A549 (cell line): ENCODE data around the gene PLXNC1. TPM values are rescaled to one million over a fixed set of nuclear protein-coding genes. Genes with fewer than 3 reads are reported as not detected.

Experiments
- ATAC-seq, 2 experiments: fragments of 200-7000 bp in 1 of 2; fragments of >200 bp in 1 of 2; cut with Nextera tagmentation in 1 of 2; cut with Tn5 transposase in 1 of 2; 3 replicates each; pipeline versions ENCODE4 v1.8.0 to v1.9.1; 2018 to 2020; ENCODE audit warnings: mild to moderate bottlenecking in 1 of 2, moderate library complexity in 1 of 2
- CTCF ChIA-PET: fragments of 300-600 bp; sonication (Branson Sonifier 250); formaldehyde crosslinking; extraction: SDS; loops from one replicate; lab custom pipeline; 2021; ENCODE audit warnings: antibody characterized with exemption, inconsistent platforms; lab: Yijun Ruan, JAX
- POLR2A ChIA-PET: fragments of 350-600 bp; formaldehyde crosslinking; extraction: SDS; loops from one replicate; lab custom pipeline; 2021; ENCODE audit warnings: antibody characterized with exemption, inconsistent platforms; lab: Yijun Ruan, JAX
- DNase-seq, 2 experiments: peaks; one replicate each; pipeline versions ENCODE4 v3.0.0 to v3.0.0-alpha.2; 2011 to 2016; ENCODE audit warnings: low read depth in 1 of 2, low spot score in 1 of 2
- FAIRE-seq: peaks from 2 replicates; lab custom pipeline; 2011; peaks lifted over from hg19 to GRCh38; lab: Jason Lieb, UNC
- H3K27ac ChIP-seq, 2 experiments: fragments of >200 bp; sonication (Bioruptor Twin); formaldehyde crosslinking; 3 replicates each; pipeline ENCODE4 v1.5.1; 2016 to 2017
- H3K4me1 ChIP-seq: fragments of >200 bp; sonication (Bioruptor Twin); formaldehyde crosslinking; 3 replicates; pipeline ENCODE4 v1.6.1; 2016
- H3K4me2 ChIP-seq: fragments of >200 bp; sonication (Bioruptor Twin); formaldehyde crosslinking; 3 replicates; pipeline ENCODE4 v1.6.1; 2016
- H3K4me3 ChIP-seq: fragments of >200 bp; sonication (Bioruptor Twin); formaldehyde crosslinking; 3 replicates; pipeline ENCODE4 v1.5.1; 2016
- H3K9me3 ChIP-seq: fragments of >200 bp; sonication (Bioruptor Twin); formaldehyde crosslinking; 3 replicates; pipeline ENCODE4 v1.6.1; 2016
- CBX8 ChIP-seq: fragments of 200-600 bp; sonication (generic); IDR thresholded peaks from 2 replicates; pipeline ENCODE4 v1.6.1; 2016
- CHD4 ChIP-seq: fragments of 200-600 bp; sonication (generic); IDR thresholded peaks from 2 replicates; pipeline ENCODE4 v1.6.1; 2016; ENCODE audit warnings: antibody characterized with exemption, mild to moderate bottlenecking, borderline replicate concordance
- CTCF ChIP-seq: fragments of >200 bp; sonication (Bioruptor Twin); formaldehyde crosslinking; IDR thresholded peaks from 3 replicates; pipeline ENCODE4 v1.5.1; 2016
- E2F6 ChIP-seq: IDR thresholded peaks from 2 replicates; pipeline ENCODE4 v1.6.1; 2012; ENCODE audit warnings: low read depth, borderline replicate concordance
- EHF ChIP-seq: fragments of 250-450 bp; sonication (Bioruptor Pico); IDR thresholded peaks from 2 replicates; pipeline ENCODE4 v1.5.0; 2020; ENCODE audit warnings: mild to moderate bottlenecking
- EHMT2 ChIP-seq: fragments of 200-600 bp; sonication (generic); IDR thresholded peaks from 2 replicates; pipeline ENCODE4 v1.6.1; 2016; ENCODE audit warnings: antibody characterized with exemption, low read depth, mild to moderate bottlenecking, moderate library complexity
- ELK1 ChIP-seq: fragments of 150-350 bp; IDR thresholded peaks from 2 replicates; pipeline ENCODE4 v1.6.1; 2014; ENCODE audit warnings: low read depth, mild to moderate bottlenecking, low read length
- FOSB ChIP-seq: fragments of 250-450 bp; sonication (Bioruptor Pico); IDR thresholded peaks from 2 replicates; pipeline ENCODE4 v1.5.0; 2020; ENCODE audit warnings: mild to moderate bottlenecking, moderate library complexity
- GATA3 ChIP-seq: IDR thresholded peaks from 2 replicates; pipeline ENCODE4 v1.6.1; 2012; ENCODE audit warnings: borderline replicate concordance
- HEYL ChIP-seq: fragments of 250-450 bp; sonication (Bioruptor Pico); IDR thresholded peaks from 2 replicates; pipeline ENCODE4 v1.8.0; 2021; ENCODE audit warnings: mild to moderate bottlenecking, moderate library complexity
- HOXB13 ChIP-seq: fragments of 250-450 bp; sonication (Bioruptor Pico); IDR thresholded peaks from 2 replicates; pipeline ENCODE4 v1.5.0; 2020; ENCODE audit warnings: low read depth, mild to moderate bottlenecking, moderate library complexity
- HOXB5 ChIP-seq: fragments of 250-450 bp; sonication (Bioruptor Pico); IDR thresholded peaks from 2 replicates; pipeline ENCODE4 v1.5.0; 2020; ENCODE audit warnings: mild to moderate bottlenecking, moderate library complexity
- JUN ChIP-seq, 2 experiments: fragments of >200 bp; sonication (Bioruptor Twin); formaldehyde crosslinking; IDR thresholded peaks; 2 replicates in 1 of 2; 3 replicates in 1 of 2; pipeline ENCODE4 v1.6.1; 2016 to 2017
- KDM1A ChIP-seq: fragments of 200-600 bp; sonication (generic); IDR thresholded peaks from 2 replicates; pipeline ENCODE4 v1.6.1; 2016; ENCODE audit warnings: low read depth, mild to moderate bottlenecking
- KDM5A ChIP-seq: fragments of 200-600 bp; sonication (generic); IDR thresholded peaks from 2 replicates; pipeline ENCODE4 v1.6.1; 2016; ENCODE audit warnings: antibody characterized with exemption, mild to moderate bottlenecking
- MAX ChIP-seq: IDR thresholded peaks from 2 replicates; pipeline ENCODE4 v1.6.1; 2012
- MAZ ChIP-seq: fragments of 150-350 bp; IDR thresholded peaks from 2 replicates; pipeline ENCODE4 v1.6.1; 2014; ENCODE audit warnings: antibody characterized with exemption, low read depth, low read length, borderline replicate concordance
- MYC ChIP-seq: IDR thresholded peaks from 2 replicates; pipeline ENCODE4 v1.6.1; 2012; ENCODE audit warnings: mild to moderate bottlenecking, inconsistent platforms, low read length, improper control_type of control experiment, borderline replicate concordance
- PBX3 ChIP-seq: IDR thresholded peaks from 2 replicates; pipeline ENCODE4 v1.6.1; 2012
- POLR2A ChIP-seq: IDR thresholded peaks from 2 replicates; pipeline ENCODE4 v1.6.1; 2012; ENCODE audit warnings: mild to moderate bottlenecking, low read length
- RAD21 ChIP-seq, 2 experiments: fragments of >200 bp in 1 of 2; sonication (Bioruptor Twin) in 1 of 2; formaldehyde crosslinking in 1 of 2; IDR thresholded peaks in 1 of 2; conservative IDR thresholded peaks in 1 of 2; 2 replicates in 1 of 2; 3 replicates in 1 of 2; pipeline ENCODE4 v1.6.1; 2012 to 2018; ENCODE audit warnings: inconsistent platforms in 1 of 2
- RFX5 ChIP-seq: fragments of 450-650 bp; IDR thresholded peaks from 2 replicates; pipeline ENCODE4 v1.7.1; 2014; ENCODE audit warnings: antibody characterized with exemption, mild to moderate bottlenecking, moderate library complexity
- SMC3 ChIP-seq: fragments of >200 bp; sonication (Bioruptor Twin); formaldehyde crosslinking; IDR thresholded peaks from 3 replicates; pipeline ENCODE4 v1.6.1; 2018; ENCODE audit warnings: inconsistent platforms
- SREBF2 ChIP-seq: fragments of 450-650 bp; IDR thresholded peaks from 2 replicates; pipeline ENCODE4 v1.6.1; 2014; ENCODE audit warnings: mild to moderate bottlenecking, moderate library complexity
- TP53 ChIP-seq: fragments of 250-450 bp; sonication (Bioruptor Pico); IDR thresholded peaks from 2 replicates; pipeline ENCODE4 v1.5.0; 2021; ENCODE audit warnings: mild to moderate bottlenecking, moderate library complexity
- ZC3H11A ChIP-seq: fragments of 450-650 bp; IDR thresholded peaks from 2 replicates; pipeline ENCODE4 v1.6.1; 2014; ENCODE audit warnings: antibody characterized with exemption, mild to moderate bottlenecking
- ZFP36 ChIP-seq: fragments of 450-650 bp; IDR thresholded peaks from 2 replicates; pipeline ENCODE4 v1.6.1; 2014; ENCODE audit warnings: borderline replicate concordance; ENCODE audit not compliant: partially characterized antibody
- ZNF302 ChIP-seq: fragments of 250-450 bp; sonication (Bioruptor Pico); IDR thresholded peaks from 2 replicates; pipeline ENCODE4 v1.9.0; 2021; ENCODE audit warnings: inconsistent platforms, mild to moderate bottlenecking, moderate library complexity
- ZSCAN20 ChIP-seq: fragments of 250-450 bp; sonication (Bioruptor Pico); IDR thresholded peaks from 2 replicates; pipeline ENCODE4 v1.8.0; 2022; ENCODE audit warnings: mild to moderate bottlenecking, moderate library complexity
- WGBS: methylation state at CpG from one replicate; pipeline ENCODE4 v1.1.6; 2017; ENCODE audit errors: missing lambda C conversion rate; 5-methylcytosine and 5-hydroxymethylcytosine counted together
- polyA plus RNA-seq, 4 experiments: library from polyadenylated mRNA; depleted of rRNA in 3 of 4; stranded (reverse); fragments of >200 nt; fragmentation: RNase III in 1 of 4; extraction: RNeasy Plus Mini Kit Qiagen cat#74134 plus additional on column Dnase treatment in 1 of 4; gene quantifications; 2 replicates in 3 of 4; 3 replicates in 1 of 4; pipeline ENCODE4 v1.2.3, GENCODE V29; 2011 to 2017
- TF ChIP-seq, protein P1 (sequence below): fragments of >200 bp; sonication (Bioruptor Twin); formaldehyde crosslinking; IDR thresholded peaks from 3 replicates; pipeline ENCODE4 v1.6.1; 2016
- TF ChIP-seq, protein P2 (sequence below): fragments of 250-450 bp; sonication (Bioruptor Pico); IDR thresholded peaks from 2 replicates; pipeline ENCODE4 v1.5.0; 2020; ENCODE audit warnings: low read depth, mild to moderate bottlenecking, moderate library complexity

Gene PLXNC1
- polyA plus RNA-seq, 2 of the 4 experiments (the other 2 are of a cell fraction), result 0.12 to 0.50 TPM

GRCh38 chr12:94178054-94178453 lies 29.7 kb downstream of the PLXNC1 start:
- ATAC-seq (no peak), FAIRE-seq (no peak), DNase-seq (no peak)
- peaks cover 17% of the 10 kb centered on the region for H3K4me1 ChIP-seq
- ChIA-PET POLR2A (no interaction called here), CTCF (interaction anchor here (1.1 kb wide), 1 partner anchor 14 kb away, joined by 3 read pairs; no protein-coding TSS in a partner anchor)
- H3K9me3 ChIP-seq, result peaks cover 12% of the 10 kb centered on the region; the same call in 2 of the 3 replicates
- no peak for TF ChIP-seq HOXB5 (CRISPR knock-in tag)
- no peak for TF ChIP-seq EHMT2
- no peak for TF ChIP-seq SREBF2
- TF ChIP-seq, protein P1, sequence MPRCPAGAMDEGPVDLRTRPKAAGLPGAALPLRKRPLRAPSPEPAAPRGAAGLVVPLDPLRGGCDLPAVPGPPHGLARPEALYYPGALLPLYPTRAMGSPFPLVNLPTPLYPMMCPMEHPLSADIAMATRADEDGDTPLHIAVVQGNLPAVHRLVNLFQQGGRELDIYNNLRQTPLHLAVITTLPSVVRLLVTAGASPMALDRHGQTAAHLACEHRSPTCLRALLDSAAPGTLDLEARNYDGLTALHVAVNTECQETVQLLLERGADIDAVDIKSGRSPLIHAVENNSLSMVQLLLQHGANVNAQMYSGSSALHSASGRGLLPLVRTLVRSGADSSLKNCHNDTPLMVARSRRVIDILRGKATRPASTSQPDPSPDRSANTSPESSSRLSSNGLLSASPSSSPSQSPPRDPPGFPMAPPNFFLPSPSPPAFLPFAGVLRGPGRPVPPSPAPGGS, result no peak
- TF ChIP-seq CTCF, result no peak
- TF ChIP-seq MAZ, result no peak
- TF ChIP-seq SMC3, result no peak
- TF ChIP-seq JUN (IDR thresholded peaks at IDR 0.05), result no peak
- no peak for TF ChIP-seq GATA3
- no peak for TF ChIP-seq EHF
- no peak for TF ChIP-seq KDM1A
- no peak for TF ChIP-seq MYC
- no peak for TF ChIP-seq HOXB13 (CRISPR knock-in tag)
- TF ChIP-seq, protein P2, sequence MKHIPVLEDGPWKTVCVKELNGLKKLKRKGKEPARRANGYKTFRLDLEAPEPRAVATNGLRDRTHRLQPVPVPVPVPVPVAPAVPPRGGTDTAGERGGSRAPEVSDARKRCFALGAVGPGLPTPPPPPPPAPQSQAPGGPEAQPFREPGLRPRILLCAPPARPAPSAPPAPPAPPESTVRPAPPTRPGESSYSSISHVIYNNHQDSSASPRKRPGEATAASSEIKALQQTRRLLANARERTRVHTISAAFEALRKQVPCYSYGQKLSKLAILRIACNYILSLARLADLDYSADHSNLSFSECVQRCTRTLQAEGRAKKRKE (CRISPR knock-in tag), result no peak
- TF ChIP-seq POLR2A, result no peak
- TF ChIP-seq TP53 (CRISPR knock-in tag), result no peak
- no peak for TF ChIP-seq RAD21 (conservative IDR thresholded peaks at IDR 0.05 in 1 of 2, IDR thresholded peaks at IDR 0.05 in 1 of 2)
- no peak for TF ChIP-seq PBX3
- no peak overlapping the region for H3K4me2 ChIP-seq
- H3K4me3 ChIP-seq, result no peak overlapping the region
- H3K27ac ChIP-seq, result no peak overlapping the region

DNA sequence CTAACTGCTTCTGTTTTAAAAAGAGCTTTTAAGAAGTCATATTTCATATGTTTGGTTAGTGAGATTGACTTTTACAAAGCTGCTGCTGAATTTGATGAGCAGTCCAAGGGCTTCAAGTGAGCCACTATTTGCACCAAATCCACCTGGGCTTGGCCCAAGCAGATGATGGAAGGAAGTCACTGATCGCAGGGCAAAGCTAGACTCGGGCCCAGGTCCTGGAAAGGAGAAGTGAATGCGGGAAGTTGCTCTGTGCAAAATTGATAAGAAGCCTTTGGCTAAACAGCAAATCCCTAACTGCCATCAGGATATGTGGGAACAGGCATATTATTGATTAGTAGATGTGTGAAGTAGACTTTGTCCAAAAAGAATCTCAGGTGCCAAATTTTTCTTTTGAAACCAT lies 30.5 kb downstream of the PLXNC1 start:
- ChIA-PET CTCF (interaction anchor here (1.1 kb wide), 1 partner anchor 14 kb away, joined by 3 read pairs; no protein-coding TSS in a partner anchor), POLR2A (no interaction called here)
- Histone ChIP-seq H3K4me1 (peaks cover 16% of the 10 kb centered on the region; the same call in 1 of the 3 replicates), H3K4me3 (no peak overlapping the region), H3K27ac (no peak overlapping the region), H3K9me3 (peaks cover 12% of the 10 kb centered on the region; the same call in 2 of the 3 replicates), H3K4me2 (no peak overlapping the region)
- no peak for ATAC-seq
- TF ChIP-seq HEYL (no peak), CBX8 (no peak), KDM1A (no peak), MAX (no peak), FOSB (CRISPR knock-in tag) (no peak), ZC3H11A (no peak), E2F6 (no peak), ZSCAN20 (no peak), RFX5 (no peak), ZFP36 (no peak), ELK1 (no peak), ZNF302 (no peak), MYC (no peak), CHD4 (no peak), KDM5A (no peak)
- no peak for DNase-seq
- WGBS, result 53% methylated on average over 3 of the region's 3 CpGs
- no peak for FAIRE-seq
